ENCODE results near the gene STX18.

STX18 gene

GRCh38 chr4:4391866-4392265 lies 150.0 kb downstream of the STX18 start:
- TF ChIP-seq EZH2phosphoT487 (IDR thresholded peaks at IDR 0.05; ENCODE audit: low read length) = no peak
- Histone ChIP-seq H3K4me2 (ENCODE audit: low read depth, low read length) (no peak overlapping the region), H4K20me1 (ENCODE audit: insufficient read depth, low read length) (no peaks in the 10 kb centered on the region), H3K36me3 (replicated peaks; ENCODE audit: insufficient read depth, low read length) (no peaks in the 10 kb centered on the region), H3K9ac (ENCODE audit: low read length) (no peak overlapping the region), H3K9me3 (replicated peaks; ENCODE audit: insufficient read depth, low read length) (no peaks in the 10 kb centered on the region), H3K27me3 (replicated peaks; ENCODE audit: insufficient read depth, low read length) (peaks cover 48% of the 10 kb centered on the region), H3K4me1 (ENCODE audit: low read length) (no peaks in the 10 kb centered on the region), H3K4me3 (ENCODE audit: low read length) (no peak overlapping the region), H3K79me2 (ENCODE audit: low read length) (no peaks in the 10 kb centered on the region), H3F3A (ENCODE audit: insufficient read depth, low read length) (no peaks in the 10 kb centered on the region), H3K27ac (ENCODE audit: low read length) (no peak overlapping the region), H3K9me2 (replicated peaks; ENCODE audit: insufficient read depth, low read length) (no peaks in the 10 kb centered on the region), H2AFZ (ENCODE audit: low read length) (no peak overlapping the region)
- no peak for DNase-seq

GRCh38 chr4:4390515-4391240 lies 151.2 kb downstream of the STX18 start:
- Histone ChIP-seq H3K9ac (ENCODE audit: low read length) (no peak overlapping the region), H4K20me1 (ENCODE audit: insufficient read depth, low read length) (no peaks in the 10 kb centered on the region), H3K4me1 (ENCODE audit: low read length) (no peaks in the 10 kb centered on the region), H3K9me2 (replicated peaks; ENCODE audit: insufficient read depth, low read length) (no peaks in the 10 kb centered on the region), H3K4me3 (ENCODE audit: low read length) (no peak overlapping the region), H3K27me3 (replicated peaks; ENCODE audit: insufficient read depth, low read length) (peaks cover 55% of the 10 kb centered on the region), H2AFZ (ENCODE audit: low read length) (no peak overlapping the region), H3K9me3 (replicated peaks; ENCODE audit: insufficient read depth, low read length) (no peaks in the 10 kb centered on the region), H3K36me3 (replicated peaks; ENCODE audit: insufficient read depth, low read length) (no peaks in the 10 kb centered on the region), H3K27ac (ENCODE audit: low read length) (no peak overlapping the region), H3K4me2 (ENCODE audit: low read depth, low read length) (no peak overlapping the region), H3K79me2 (ENCODE audit: low read length) (no peaks in the 10 kb centered on the region), H3F3A (ENCODE audit: insufficient read depth, low read length) (no peaks in the 10 kb centered on the region)
- no peak for TF ChIP-seq CTCF (IDR thresholded peaks at IDR 0.05; ENCODE audit: low read length)
- no peak for TF ChIP-seq EZH2 (optimal IDR thresholded peaks at IDR 0.05; ENCODE audit: low read depth, low read length)
- TF ChIP-seq EZH2phosphoT487 (IDR thresholded peaks at IDR 0.05; ENCODE audit: low read length) = no peak
- no peak for DNase-seq

GRCh38 chr4:4390046-4390445 lies 151.8 kb downstream of the STX18 start:
- no peak for TF ChIP-seq CTCF (IDR thresholded peaks at IDR 0.05; ENCODE audit: low read length)
- no peak for TF ChIP-seq EZH2 (optimal IDR thresholded peaks at IDR 0.05; ENCODE audit: low read depth, low read length)
- TF ChIP-seq EZH2phosphoT487 (IDR thresholded peaks at IDR 0.05; ENCODE audit: low read length) = no peak
- no peaks in the 10 kb centered on the region for H3K4me1 ChIP-seq (ENCODE audit: low read length)
- DNase-seq = no peak
- H3K36me3 ChIP-seq (replicated peaks; ENCODE audit: insufficient read depth, low read length) = no peaks in the 10 kb centered on the region
- no peak overlapping the region for H2AFZ ChIP-seq (ENCODE audit: low read length)
- no peaks in the 10 kb centered on the region for H3K79me2 ChIP-seq (ENCODE audit: low read length)
- H3K9me2 ChIP-seq (replicated peaks; ENCODE audit: insufficient read depth, low read length) = no peaks in the 10 kb centered on the region
- peaks cover 54% of the 10 kb centered on the region for H3K27me3 ChIP-seq (replicated peaks; ENCODE audit: insufficient read depth, low read length)
- no peaks in the 10 kb centered on the region for H3K9me3 ChIP-seq (replicated peaks; ENCODE audit: insufficient read depth, low read length)
- H3K9ac ChIP-seq (ENCODE audit: low read length) = no peak overlapping the region
- H3K4me3 ChIP-seq (ENCODE audit: low read length) = no peak overlapping the region
- H4K20me1 ChIP-seq (ENCODE audit: insufficient read depth, low read length) = no peaks in the 10 kb centered on the region
- H3K4me2 ChIP-seq (ENCODE audit: low read depth, low read length) = no peak overlapping the region
- H3F3A ChIP-seq (ENCODE audit: insufficient read depth, low read length) = no peaks in the 10 kb centered on the region
- no peak overlapping the region for H3K27ac ChIP-seq (ENCODE audit: low read length)

- Histone ChIP-seq H3K4me3 (ENCODE audit: low read length) (no peak overlapping the region), H3K9me3 (replicated peaks; ENCODE audit: insufficient read depth, low read length) (no peaks in the 10 kb centered on the region), H4K20me1 (ENCODE audit: insufficient read depth, low read length) (no peaks in the 10 kb centered on the region), H3K79me2 (ENCODE audit: low read length) (no peaks in the 10 kb centered on the region), H3K9me2 (replicated peaks; ENCODE audit: insufficient read depth, low read length) (no peaks in the 10 kb centered on the region), H2AFZ (ENCODE audit: low read length) (no peak overlapping the region), H3K27me3 (replicated peaks; ENCODE audit: insufficient read depth, low read length) (peaks cover 48% of the 10 kb centered on the region), H3K27ac (ENCODE audit: low read length) (no peak overlapping the region), H3K9ac (ENCODE audit: low read length) (no peak overlapping the region), H3K4me2 (ENCODE audit: low read depth, low read length) (no peak overlapping the region), H3K4me1 (ENCODE audit: low read length) (no peaks in the 10 kb centered on the region), H3F3A (ENCODE audit: insufficient read depth, low read length) (no peaks in the 10 kb centered on the region), H3K36me3 (replicated peaks; ENCODE audit: insufficient read depth, low read length) (no peaks in the 10 kb centered on the region)
- no peak for DNase-seq
- TF ChIP-seq EZH2 (optimal IDR thresholded peaks at IDR 0.05; ENCODE audit: low read depth, low read length) (no peak), EZH2phosphoT487 (IDR thresholded peaks at IDR 0.05; ENCODE audit: low read length) (no peak), CTCF (IDR thresholded peaks at IDR 0.05; ENCODE audit: low read length) (no peak)
Observed at GRCh38 chr4:4388836-4389575, 152.8 kb downstream of the STX18 start.
